HG02571 (cell line): ENCODE results near the gene KAZN.

ENCODE experiments used
- ATAC-seq: cut with Tn5 transposase; IDR thresholded peaks from one replicate; pipeline ENCODE4 v1.9.1; 2021; ENCODE audit warnings: mild to moderate bottlenecking, moderate library complexity; ENCODE audit not compliant: unreplicated experiment

KAZN gene

DNA sequence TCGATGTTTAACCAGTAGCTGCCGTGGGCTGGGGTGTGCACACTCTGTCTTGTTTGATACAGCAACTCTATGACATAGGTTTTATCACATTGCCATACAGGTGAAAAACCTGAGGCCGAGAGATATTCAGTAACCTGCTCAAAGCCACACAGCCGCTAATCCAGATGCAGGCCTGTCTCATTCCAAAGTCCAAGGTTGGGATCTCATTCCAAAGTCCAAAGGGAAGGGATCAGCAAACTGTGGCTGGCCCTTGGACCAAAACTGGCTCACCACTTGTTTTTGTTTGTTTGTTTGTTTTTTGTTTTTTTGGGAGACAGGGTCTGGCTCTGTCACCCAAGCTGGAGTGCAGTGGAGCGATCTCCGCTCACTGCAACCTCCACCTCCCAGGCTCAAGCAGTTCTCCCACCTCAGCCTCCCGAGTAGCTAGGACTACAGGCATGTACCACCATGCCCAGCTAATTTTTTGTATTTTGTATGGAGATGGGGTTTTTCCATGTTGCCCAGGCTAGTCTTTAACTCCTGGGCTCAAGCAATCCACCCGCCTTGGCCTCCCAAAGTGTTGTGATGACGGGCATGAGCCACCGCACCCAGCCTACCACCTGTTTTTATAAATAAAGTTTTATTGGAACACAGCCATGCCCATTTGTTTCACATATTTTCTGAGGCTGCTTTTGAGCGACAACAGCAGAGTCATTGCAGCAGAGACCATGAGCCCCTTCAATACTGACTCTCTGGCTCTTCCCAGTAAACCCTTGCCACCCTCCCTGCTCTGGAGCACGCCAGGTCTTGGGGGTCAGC is 391.6 kb downstream of the KAZN start:
- ATAC-seq, result no peak

DNA sequence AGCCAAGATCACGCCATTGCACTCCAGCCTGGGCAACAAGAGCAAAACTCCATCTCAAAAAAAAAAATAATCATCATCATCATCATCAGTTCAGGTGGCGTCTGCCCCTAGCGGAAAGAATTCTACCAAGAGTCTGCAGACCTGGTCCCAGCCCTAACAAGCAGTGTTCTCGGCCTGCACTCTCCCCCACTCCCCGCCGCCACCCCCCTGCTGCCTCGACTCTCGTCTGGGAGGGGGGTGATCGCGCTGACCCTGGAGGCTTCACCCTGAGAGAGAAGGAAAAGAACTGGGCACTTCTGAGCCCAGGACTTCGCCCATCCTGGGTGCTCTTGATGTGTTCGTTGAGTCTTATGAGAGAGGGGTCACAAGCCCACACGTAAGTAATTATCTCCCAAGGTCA is 394.9 kb downstream of the KAZN start:
- ATAC-seq, result no peak

DNA sequence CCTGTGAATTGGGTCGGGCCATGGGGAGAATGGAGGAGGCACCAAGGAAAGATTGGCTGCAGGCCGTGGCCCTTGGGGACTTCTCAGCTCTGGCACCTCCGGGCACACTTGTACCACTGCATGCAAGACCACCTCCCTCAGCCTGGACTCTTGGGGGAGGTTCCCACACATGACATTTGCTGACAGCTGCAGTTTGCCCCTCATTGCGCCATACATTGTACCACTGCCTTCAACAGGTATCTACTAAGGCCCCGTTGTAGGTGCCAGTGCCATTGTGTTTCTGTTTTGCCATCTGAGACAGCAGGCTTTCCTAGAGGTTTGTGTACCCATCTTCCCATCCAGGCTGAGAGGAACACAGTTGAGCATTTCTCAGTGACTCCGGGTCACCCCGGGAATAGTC is 395.7 kb downstream of the KAZN start:
- no peak for ATAC-seq

DNA sequence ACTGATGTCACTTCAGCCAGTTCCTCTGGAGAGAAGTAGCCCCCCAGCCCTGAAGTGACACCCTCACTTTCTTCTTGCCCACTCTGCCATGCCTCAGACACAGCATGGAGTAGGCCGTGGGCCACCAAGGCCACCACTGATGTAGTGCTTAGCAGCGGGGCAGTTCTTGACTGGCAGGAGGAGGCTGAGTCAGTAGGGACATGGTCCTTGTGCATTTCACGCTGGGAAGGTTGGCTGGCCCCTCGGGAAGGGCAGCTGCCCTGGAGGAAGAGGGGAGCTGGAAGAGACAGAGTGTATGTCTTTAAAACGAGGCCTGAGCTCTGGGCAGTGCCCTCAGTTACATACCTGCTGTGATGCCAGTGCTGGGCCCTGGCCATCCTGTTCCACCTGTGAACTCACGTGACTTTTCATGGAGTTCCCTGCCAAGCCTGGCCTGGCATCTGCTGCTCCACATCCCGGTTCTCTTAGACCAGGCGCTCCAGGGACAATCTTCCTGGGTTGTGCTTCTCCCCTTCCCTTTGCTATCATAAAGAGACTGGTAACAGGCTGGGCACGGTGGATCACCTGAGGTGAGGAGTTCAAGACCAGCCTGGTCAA is 396.5 kb downstream of the KAZN start:
- no peak for ATAC-seq

DNA sequence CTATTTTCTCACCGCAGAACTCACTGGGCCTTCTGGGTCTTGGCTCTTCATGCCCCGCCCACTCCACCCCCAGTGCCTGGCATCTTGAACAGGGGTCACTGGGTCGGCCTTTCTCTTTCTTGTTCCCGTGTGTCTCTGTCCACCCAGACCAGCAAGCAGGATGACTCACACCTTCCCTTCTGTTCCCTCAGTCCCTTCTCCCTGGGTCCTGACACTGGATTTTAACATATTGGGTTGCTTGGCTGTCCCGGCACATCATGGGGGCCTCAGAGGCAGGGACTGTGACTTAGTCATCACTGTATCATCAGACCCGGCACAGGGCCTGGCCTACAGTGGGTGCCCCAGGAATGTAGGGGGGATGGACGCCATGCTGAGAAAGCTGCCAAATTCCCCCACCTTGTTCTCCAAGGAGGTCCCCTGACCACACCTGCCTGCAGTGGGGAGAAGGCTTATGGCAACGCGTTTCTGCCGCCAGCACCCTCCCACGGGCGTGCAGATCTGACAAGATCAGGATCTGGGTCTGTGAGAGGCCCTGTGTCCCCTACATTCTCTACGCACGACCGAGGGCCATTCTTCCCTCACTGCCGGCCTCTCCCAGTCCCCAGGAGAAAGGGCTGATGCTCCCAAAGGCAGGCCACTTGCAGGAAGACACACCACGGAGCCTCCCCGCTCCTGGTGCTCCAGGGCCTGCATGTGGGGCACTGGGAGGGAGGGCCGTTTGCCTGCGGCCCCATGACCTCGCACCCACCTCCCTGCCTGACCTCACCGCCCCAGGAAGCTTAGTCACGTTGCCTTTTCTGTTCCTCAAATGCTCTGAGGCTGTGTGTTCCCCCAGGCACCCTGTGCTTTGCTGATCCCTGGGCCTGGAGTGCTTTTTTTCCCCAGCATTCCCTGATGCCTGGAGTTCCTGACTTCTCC is 397.9 kb downstream of the KAZN start:
- no peak for ATAC-seq

DNA sequence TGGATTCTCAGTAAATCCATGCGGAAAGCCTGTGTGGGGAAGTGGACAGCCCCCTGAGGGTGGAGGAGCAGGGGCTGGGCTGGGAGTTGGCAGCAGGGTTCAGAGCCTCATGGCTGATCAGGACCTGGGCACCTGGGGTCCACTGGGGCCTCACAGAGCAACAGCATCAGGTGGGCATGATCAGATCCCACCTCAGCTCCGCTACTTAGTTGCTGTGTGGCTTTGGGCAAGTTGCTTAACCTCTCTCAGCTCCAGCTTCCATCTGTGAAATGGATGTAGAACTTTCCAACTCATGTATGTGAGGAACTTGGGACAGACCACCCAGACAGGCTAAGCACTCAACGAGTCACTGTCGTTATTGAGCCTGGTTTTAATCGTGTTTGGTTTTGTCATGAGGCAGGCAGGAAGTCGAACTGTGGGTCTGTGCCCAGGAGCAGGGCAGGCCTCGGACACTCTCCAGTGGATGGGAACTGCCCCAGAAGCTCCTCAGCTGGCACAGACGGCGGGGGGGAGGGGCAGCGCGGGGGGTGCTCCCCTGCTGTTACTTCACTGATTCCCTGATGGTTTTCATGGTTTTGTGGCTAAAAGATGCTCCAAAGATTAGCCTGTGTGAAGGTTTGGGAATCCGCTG is 399.3 kb downstream of the KAZN start:
- ATAC-seq, result no peak

DNA sequence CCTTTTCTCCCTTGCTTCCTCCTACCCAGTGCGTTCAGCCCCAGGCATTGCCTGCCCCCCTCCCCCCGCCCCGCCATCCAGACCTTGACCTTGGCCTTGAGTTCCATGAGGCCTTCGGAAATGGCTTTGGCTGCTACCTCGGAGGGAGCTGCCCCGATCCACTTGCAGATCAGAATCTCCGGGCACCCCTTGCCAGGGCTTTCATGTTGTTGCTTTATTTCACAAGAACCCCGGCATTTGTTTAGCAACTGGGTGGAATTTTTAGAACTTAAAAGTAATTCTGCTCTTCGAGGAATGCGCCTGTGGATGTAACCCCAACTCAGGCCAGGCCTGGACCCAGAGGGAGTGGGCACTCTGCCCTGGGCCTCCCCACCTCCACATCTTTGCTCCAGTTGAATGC is 401.0 kb downstream of the KAZN start:
- no peak for ATAC-seq

DNA sequence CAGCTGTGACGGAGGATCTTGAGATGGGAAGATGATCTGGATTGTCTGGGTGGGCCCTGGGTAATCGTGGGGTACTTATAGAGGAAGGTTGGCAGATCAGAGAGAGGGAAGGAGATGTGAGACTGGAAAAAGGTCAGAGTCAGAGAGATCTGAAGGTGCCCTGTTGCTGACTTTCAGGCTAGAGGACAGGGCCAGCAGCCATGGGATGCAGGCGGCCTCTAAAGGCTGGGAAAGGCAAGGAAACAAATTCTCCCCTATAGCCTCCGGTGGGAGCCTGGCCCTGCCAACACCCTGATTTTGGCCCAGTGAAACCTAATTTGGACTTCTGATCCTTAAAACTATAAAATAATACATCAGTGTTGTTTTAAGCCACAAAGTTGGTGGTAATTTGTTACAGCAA is 401.5 kb downstream of the KAZN start:
- ATAC-seq, result no peak

DNA sequence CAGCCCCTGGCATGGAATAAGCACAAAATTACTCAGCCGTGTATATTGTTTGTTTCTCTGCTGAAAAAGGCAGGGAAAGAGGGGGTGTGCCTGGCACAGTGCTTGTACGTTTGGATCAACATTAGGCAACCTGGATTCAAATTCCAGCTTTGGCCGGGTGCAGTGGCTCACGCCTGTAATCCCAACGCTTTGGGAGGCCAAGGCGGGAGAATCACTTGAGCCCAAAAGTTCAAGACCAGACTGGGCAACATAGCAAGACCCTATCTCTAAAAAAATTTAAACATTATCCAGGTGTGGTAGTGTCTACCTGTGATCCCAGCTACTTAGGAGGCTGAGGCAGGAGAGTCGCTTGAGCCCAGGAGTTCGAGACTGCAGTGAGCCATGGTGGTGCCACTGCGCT is 402.2 kb downstream of the KAZN start:
- no peak for ATAC-seq

DNA sequence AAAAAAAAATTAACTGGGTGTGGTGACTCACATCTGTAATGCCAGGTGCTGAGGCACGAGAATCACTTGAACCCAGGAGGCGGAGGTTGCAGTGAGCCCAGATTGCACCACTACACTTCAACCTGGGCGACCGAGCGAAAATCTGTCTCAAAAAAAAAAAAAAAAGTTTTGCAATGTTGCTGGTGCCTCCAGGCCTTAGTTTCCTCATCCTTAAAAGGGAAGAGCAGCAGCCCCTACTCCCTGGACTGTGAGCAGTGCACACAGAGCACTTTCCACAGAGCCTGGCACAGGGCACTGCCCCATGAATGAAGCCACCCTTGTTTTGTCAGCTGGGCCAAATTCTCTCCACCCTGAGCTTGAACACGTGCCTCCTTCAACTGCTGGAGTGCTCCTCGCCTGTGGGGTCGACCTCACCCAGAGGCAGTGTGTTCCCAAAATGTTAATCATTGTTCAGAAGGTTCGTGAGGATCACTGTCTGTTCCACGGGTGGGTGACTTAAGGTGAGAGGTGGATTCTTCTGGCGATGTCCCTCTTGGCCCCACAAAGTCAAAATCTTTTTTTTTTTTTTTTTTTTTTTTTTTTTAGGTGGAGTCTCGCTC is 402.9 kb downstream of the KAZN start:
- ATAC-seq, result no peak

DNA sequence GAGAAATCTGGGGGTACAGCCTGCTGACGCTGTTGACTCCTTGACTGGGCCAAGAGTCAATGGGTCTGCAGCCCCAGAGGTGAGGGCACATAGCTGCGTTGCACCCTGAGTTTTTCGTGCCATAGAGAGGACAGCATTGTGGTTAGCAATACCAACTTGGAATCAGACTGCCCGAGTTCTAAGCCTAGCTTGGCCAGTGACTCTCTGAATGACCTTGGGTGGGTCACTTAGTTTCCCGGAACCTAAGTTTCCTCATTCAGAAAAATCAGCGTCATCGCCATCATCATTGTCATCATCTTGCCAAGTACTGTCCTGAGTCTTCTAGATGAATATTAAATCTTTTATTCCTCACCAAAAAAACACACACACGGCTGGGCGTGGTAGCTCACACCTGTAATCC is 403.8 kb downstream of the KAZN start:
- ATAC-seq, result no peak

DNA sequence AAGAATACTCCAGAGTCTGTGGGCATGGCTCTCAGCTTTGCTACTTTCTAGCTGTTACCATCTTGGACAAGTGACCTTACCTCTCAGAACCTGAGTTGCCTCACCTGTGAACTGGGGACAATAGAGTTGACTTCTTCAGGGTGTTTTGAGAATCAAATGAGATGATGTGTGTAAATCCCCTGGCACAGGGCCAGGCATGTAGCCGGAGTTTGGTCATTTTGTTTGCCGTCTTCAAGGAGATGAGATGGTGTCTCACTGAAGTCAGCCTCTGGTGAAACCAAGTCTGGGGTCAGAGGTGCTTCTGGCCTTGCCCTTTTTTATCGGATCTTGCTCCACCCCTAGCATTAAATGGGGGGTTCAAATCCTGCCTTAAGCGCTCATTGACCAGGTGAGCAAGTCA is 405.9 kb downstream of the KAZN start:
- ATAC-seq, result no peak

DNA sequence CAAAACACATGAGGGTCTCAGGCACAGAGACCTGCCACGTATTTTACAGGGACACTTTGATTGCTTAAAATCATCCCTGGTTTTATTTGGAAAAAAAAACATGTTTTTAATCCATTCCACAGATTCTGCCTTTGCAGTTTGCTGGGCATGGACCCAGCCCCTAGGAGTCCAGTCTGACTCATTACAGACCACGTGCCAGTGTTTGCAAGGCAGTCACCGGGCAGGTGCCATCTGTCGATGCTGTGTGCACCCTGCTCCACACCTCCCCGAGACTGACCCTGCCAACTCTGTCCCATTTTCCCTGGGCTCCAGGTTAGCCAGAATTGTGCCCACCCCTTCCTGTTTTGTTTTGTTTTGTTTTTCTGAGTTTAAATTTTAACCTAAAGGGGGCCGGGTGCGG is 406.6 kb downstream of the KAZN start:
- no peak for ATAC-seq

DNA sequence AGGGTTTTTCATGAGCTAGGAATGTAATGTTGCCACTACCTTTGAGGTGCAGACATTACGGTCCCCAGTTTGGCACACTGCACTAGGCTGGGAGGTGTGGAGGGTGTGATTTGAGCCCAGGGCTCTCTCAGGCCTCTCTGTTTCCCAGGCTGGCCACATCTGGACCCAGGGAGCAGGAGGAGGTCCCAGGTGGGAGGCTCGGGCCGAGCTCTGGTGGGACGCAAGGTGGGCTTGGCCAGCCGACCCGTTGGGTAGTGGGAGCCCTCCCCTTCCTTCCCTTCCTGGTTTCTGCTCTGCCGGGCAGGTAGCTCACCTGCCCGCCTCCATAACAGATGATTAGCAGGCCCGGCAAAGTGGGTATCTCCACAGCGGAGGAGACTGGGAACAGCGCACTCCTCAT is 408.9 kb downstream of the KAZN start:
- no peak for ATAC-seq

DNA sequence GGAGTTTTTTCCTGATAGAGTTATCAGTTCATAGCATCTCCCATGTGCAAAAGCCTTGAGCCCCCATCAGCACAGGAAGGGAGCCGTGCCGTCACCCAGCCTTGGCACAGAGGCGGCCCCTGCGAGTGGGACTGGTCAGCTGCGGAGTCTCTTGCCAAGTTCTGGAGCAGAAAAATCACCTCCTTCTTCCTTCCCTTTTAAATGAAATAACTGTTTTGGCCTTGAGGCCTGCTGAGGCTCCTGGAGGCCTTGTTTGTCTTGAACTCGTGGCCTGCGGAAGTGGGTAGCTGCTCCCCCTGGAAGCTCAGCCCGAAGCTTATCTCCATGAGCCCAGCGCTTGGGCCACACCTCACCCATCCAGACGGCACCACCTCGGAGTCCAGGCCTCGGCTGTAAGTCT is 409.4 kb downstream of the KAZN start:
- no peak for ATAC-seq

DNA sequence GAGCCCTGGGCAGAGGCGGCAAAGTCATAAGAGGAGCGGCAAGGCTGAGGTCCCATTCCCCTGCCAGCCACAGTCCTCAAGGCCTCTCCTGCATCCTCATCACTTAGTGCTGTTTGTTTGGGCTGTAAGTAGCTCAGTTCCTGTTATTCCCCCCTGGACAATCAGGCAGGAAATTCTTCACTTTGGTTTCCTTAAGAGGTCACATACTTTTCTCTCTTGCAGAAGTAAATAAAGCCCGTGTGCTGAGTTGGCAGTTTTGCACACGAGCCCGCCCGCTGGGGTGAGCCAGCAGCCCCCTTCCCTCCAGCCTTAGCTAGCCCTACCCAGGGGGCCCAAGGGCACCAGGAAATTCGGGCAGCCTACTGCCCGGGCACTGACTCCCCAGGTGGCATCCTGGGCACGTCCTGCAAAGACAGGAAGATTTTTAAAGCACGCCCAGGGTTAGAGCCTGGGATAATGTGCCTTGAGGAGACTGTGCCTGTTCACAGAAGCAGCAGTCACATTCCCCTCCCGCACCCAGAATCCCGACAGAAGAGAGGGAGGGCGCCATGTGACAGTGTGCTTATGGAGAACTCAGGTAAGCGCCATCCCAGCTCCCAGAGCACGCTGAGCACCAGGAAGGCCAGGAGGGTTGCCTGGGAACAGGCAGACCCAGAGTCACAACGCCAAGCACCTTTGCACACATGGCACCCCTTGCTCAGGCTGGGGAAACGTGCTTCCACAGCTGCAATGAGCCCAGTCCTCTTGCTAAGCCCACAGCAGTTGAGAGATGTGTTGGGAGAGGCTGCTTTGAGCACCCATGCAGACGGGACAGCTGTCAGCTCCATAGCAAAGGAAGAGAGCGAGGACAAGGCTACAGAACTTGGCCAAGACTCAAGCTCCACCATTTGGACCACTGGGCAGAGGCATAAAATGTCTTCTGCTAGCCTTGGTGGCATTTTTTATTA is 410.6 kb downstream of the KAZN start:
- ATAC-seq, result no peak

DNA sequence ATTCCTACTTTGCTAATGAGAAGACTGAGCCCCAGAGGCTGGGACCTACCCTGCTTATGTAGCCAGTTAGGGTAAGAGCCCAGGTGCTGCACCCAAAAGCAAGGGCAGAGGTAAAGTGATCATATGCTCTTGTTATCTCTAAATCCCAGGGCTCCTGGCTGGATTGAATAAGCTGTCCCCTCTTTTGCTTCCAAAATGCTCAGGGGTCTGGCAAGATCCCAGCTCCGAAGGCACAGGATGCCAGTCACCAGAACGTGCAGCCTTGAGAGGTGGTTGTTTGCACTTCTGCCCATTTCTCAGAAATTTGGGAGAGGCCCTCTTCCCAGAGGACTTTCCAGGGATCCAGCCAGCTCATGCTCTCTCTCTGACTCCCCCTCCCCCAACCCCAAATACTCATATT is 412.7 kb downstream of the KAZN start:
- no peak for ATAC-seq

DNA sequence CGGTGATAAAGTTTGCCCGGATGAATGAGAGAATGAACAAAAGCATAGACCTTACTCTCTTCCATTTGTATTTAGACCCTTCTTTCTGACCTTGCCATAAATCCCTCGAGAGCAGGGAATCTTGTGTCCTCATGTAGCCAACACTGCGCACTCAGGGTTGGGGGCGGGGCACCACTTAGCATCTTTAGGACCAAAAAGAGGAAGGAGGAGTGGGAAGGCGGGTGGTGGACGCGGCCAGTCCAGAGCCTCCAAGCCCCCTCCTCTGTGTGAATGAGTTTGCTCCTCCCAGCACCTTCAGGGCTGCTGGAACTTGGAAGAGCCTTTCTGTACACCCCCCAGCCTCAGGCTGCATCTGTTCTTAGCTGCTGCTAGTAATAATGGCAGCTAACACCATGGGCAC is 413.2 kb downstream of the KAZN start:
- ATAC-seq, result no peak

DNA sequence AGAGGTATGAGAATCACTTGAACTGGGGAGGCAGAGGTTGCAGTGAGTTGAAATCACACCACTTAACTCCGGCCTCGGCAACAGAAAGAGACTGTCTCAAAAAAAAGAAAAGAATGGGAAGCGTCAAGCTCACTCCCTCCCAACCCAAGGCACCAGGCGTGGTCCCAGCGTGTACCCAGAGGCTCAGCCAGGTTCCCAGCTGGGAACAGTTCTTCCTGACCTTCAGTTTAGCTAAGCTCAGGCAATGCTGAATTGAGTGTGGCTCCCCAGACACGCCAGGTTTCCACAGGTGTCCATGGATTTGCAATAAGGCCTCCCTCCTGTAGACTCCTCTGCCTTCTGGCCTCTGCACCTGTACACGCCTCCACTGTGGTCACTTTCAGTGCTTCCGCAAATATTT is 414.3 kb downstream of the KAZN start:
- ATAC-seq, result no peak

DNA sequence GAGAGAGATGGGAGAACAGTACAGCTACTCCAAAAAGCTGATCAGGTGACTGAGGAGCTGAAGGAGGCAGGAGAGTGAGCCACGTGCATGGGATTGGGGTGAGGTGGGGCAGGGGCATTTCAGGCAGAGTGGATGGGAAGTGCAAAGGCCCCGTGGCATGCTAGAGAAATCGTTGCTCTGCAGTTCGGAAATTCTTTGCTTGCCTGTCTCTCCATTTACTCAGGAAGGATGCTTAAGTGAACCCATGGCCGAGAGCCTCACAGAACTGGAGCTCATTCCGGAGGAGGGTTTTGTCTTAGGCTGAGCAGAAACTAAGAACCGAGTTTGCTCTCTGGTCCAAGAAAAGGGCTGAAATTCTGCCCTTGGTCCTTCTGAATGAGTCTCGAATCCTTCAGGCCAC is 415.3 kb downstream of the KAZN start:
- no peak for ATAC-seq
